Measurements from ENCODE around the gene GYPC.

DNA sequence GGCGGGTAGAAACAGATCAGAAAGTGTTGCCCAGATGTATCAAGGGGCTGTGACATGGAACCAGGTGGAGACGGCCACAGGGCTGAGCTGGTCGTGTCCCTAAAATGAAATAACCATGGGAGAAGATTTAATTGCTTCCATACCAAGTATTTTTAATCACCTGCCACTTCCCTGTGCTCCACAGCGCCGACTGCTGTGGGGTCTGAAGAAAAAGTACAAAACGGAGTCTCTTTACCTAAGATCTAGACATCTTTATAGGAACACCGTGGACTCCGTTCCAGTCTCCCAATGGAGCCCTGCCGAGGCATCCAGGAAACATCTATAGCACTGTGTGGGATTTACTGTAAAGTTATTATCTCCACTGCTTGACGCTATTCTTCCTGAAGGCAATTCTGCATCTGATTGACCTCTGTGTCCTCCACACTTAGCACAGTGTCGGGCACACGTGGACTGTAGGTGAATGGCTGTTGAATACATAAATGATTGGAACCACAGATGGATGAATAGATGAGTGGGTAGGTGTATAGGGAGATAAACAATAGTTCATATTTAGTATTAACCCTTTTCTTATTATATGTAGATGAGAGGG, 21.6 kb upstream of the GYPC start:
- TF ChIP-seq EZH2 (IDR thresholded peaks at IDR 0.05) (no peak), POLR2AphosphoS5 (IDR thresholded peaks at IDR 0.05; ENCODE audit: borderline replicate concordance, low read depth, low read length) (no peak), FOXP2 (optimal IDR thresholded peaks at IDR 0.05; ENCODE audit: control extremely low read depth, extremely low read length, insufficient read depth) (no peak)
